A673 (cell line): ENCODE measurements around the gene TMEM91. TPM values are rescaled to one million over a fixed set of nuclear protein-coding genes. Genes with fewer than 3 reads are reported as not detected.
A peak's percentile ranks its signal among the peaks of the same experiment; 100 is the strongest.

Experiments used
- Bru-seq: library from RNA; stranded (reverse); fragments of 400-500 nt; gene quantifications from one replicate; lab custom pipeline; 2021; lab: Mats Ljungman, UMichigan
- BruChase-seq, 2 experiments: library from RNA; stranded (reverse); fragments of 400-500 nt; gene quantifications; one replicate each; lab custom pipeline; 2021; lab: Mats Ljungman, UMichigan
- BruUV-seq: library from RNA; stranded (reverse); fragments of 400-500 nt; replicated peaks from 2 replicates; lab custom pipeline; 2021; lab: Mats Ljungman, UMichigan
- CTCF ChIA-PET: fragments of 300-600 bp; sonication (Branson Sonifier 250); formaldehyde crosslinking; loops from one replicate; lab custom pipeline; 2022; ENCODE audit warnings: antibody characterized with exemption; lab: Charles Lee
- POLR2A ChIA-PET: fragments of 300-600 bp; sonication (Branson Sonifier 250); formaldehyde crosslinking; loops from one replicate; lab custom pipeline; 2022; ENCODE audit warnings: antibody characterized with exemption; ENCODE audit not compliant: low non-redundant PET; lab: Charles Lee
- DNase-seq: peaks from one replicate; pipeline ENCODE4 v3.0.0-alpha.2; 2015; ENCODE audit warnings: low spot score
- H3K27ac ChIP-seq: fragments of 200-600 bp; sonication (generic); 2 replicates; pipeline ENCODE4 v1.5.1; 2016; ENCODE audit warnings: mixed run types, low read depth, mild to moderate bottlenecking, mixed read lengths, antibody characterized with exemption, low read length; ENCODE audit not compliant: poor library complexity, severe bottlenecking
- H3K27me3 ChIP-seq: fragments of 200-600 bp; sonication (generic); replicated peaks from 2 replicates; pipeline ENCODE4 v1.6.1; 2017; ENCODE audit warnings: mixed run types, low read depth, mild to moderate bottlenecking, mixed read lengths, antibody characterized with exemption, low read length; ENCODE audit not compliant: insufficient read depth, poor library complexity
- H3K36me3 ChIP-seq: fragments of 200-600 bp; sonication (generic); 2 replicates; pipeline ENCODE4 v1.6.1; 2016; ENCODE audit warnings: mixed run types, mild to moderate bottlenecking, mixed read lengths, antibody characterized with exemption, low read length; ENCODE audit not compliant: insufficient read depth, poor library complexity, severe bottlenecking
- H3K4me1 ChIP-seq: fragments of 200-600 bp; sonication (generic); 2 replicates; pipeline ENCODE4 v1.6.1; 2017; ENCODE audit warnings: mixed run types, mild to moderate bottlenecking, mixed read lengths, antibody characterized with exemption, low read length; ENCODE audit not compliant: insufficient read depth, poor library complexity, severe bottlenecking
- H3K4me3 ChIP-seq: fragments of 200-600 bp; sonication (generic); 2 replicates; pipeline ENCODE4 v1.5.1; 2016; ENCODE audit warnings: low read depth, mixed run types, mild to moderate bottlenecking, mixed read lengths, low read length; ENCODE audit not compliant: poor library complexity, severe bottlenecking
- H3K9me3 ChIP-seq: fragments of 200-600 bp; sonication (generic); 2 replicates; pipeline ENCODE4 v1.6.1; 2016; ENCODE audit warnings: mixed run types, low read depth, mild to moderate bottlenecking, mixed read lengths, antibody characterized with exemption, low read length; ENCODE audit not compliant: poor library complexity, severe bottlenecking
- CTCF ChIP-seq: fragments of 300-800, 200-600 bp; sonication (generic); conservative IDR thresholded peaks from 2 replicates; pipeline ENCODE4 v1.5.1; 2017; ENCODE audit warnings: low read depth, mild to moderate bottlenecking, antibody characterized with exemption, low read length, moderate library complexity, mixed read lengths
- EZH2 ChIP-seq: fragments of 200-600 bp; sonication (generic); IDR thresholded peaks from 2 replicates; pipeline ENCODE4 v1.6.1; 2017; ENCODE audit warnings: borderline replicate concordance, low read depth, mild to moderate bottlenecking, mixed read lengths, antibody characterized with exemption, low read length; ENCODE audit not compliant: poor library complexity, severe bottlenecking
- intact Hi-C: fragments of 100-400 bp; cut with micrococcal nuclease; formaldehyde crosslinking; loops from one replicate; pipeline ENCODE4 v1.10.0; 2022; ENCODE audit not compliant: unreplicated experiment
- long read RNA-seq: library from polyadenylated mRNA; stranded (forward); transcript quantifications from one replicate; pipeline ENCODE4 v2.0.0, GENCODE V29; 2022
- total RNA-seq: library from RNA; stranded (reverse); gene quantifications from 2 replicates; pipeline ENCODE4 v1.2.3, GENCODE V29; 2021

TMEM91 gene
- 4.9 and 8.7 TPM in 2 replicates for total RNA-seq
- Bru-seq, nascent RNA: percentile 60 among the genes with signal in this experiment
- BruChase-seq, experiment 1, labeled RNA remaining after a 2-hour chase: percentile 64 among the genes with signal in this experiment
- BruChase-seq, experiment 2, labeled RNA remaining after a 6-hour chase: percentile 79 among the genes with signal in this experiment
- long read RNA-seq, partial matches to known transcripts: 0 of 7 reads
- long read RNA-seq, other reads (novel, unspliced or antisense): 1 of 7 reads

- H3K9me3 ChIP-seq: no peaks in the 10 kb centered on the region
- H3K27me3 ChIP-seq: no peaks in the 10 kb centered on the region
- H3K4me1 ChIP-seq: peaks cover 10% of the 10 kb centered on the region
- intact Hi-C loops: no loop called here
- no TSS peak for BruUV-seq
- no peaks in the 10 kb centered on the region for H3K36me3 ChIP-seq
- TF ChIP-seq EZH2 (no peak), CTCF (no peak)
- H3K27ac ChIP-seq: peak within 1 kb of the TSS; percentile 35
- peak; percentile 44 for DNase-seq
- H3K4me3 ChIP-seq: peak within 1 kb of the TSS; percentile 55
- ChIA-PET POLR2A (no interaction called here), CTCF (no interaction called here)
These were observed at the start of gene TMEM91 for GRCh38 chr19:41376241-41376997. TMEM91 (plus strand) TSS chr19:41376533; CDS start chr19:41378310, 1,777 bp downstream.

- intact Hi-C loops: no loop called here
- Histone ChIP-seq H3K9me3 (no peaks in the 10 kb centered on the region), H3K36me3 (peaks cover 32% of the 10 kb centered on the region), H3K27ac (peak overlapping the region; percentile 77), H3K4me1 (peaks cover 23% of the 10 kb centered on the region), H3K4me3 (no peak overlapping the region), H3K27me3 (no peaks in the 10 kb centered on the region)
- ChIA-PET POLR2A (no interaction called here), CTCF (no interaction called here)
- DNase-seq: no peak
- BruUV-seq: no TSS peak
- no peak for TF ChIP-seq EZH2
- no peak for TF ChIP-seq CTCF
These were observed 49.2 kb upstream of the TMEM91 start for GRCh38 chr19:41327076-41327575.

GRCh38 chr19:41327576-41328156 is 48.7 kb upstream of the TMEM91 start:
- ChIA-PET POLR2A (no interaction called here), CTCF (no interaction called here)
- DNase-seq: no peak
- Histone ChIP-seq H3K9me3 (no peaks in the 10 kb centered on the region), H3K27ac (peak overlapping the region; percentile 77), H3K27me3 (no peaks in the 10 kb centered on the region), H3K4me3 (no peak overlapping the region), H3K36me3 (peaks cover 31% of the 10 kb centered on the region), H3K4me1 (peaks cover 23% of the 10 kb centered on the region)
- BruUV-seq: no TSS peak
- intact Hi-C loops: no loop called here
- TF ChIP-seq CTCF: no peak
- no peak for TF ChIP-seq EZH2
